Upper lobe of left lung (tissue), 6 donors: ENCODE data around the gene BABAM2. TPM values are rescaled to one million over a fixed set of nuclear protein-coding genes. Genes with fewer than 3 reads are reported as not detected.

Experiments
- ATAC-seq, 2 donors: fragments of 200-7000 bp; cut with Tn5 transposase; one replicate each; pipeline ENCODE4 v1.9.1; 2022; ENCODE audit warnings: mild to moderate bottlenecking in 2 of 2, moderate library complexity in 2 of 2; ENCODE audit not compliant: low FRiP score in 2 of 2
- DNase-seq, 2 donors: peaks; one replicate each; pipeline ENCODE4 v3.0.0-alpha.2; 2019 to 2020
- H3K27ac ChIP-seq, 4 donors: fragments of 200-600 bp; sonication (generic); one replicate each; pipeline ENCODE4 v1.5.1; 2016 to 2019
- H3K27me3 ChIP-seq, 4 donors: fragments of 200-600 bp; sonication (generic); one replicate each; pipeline ENCODE4 v1.5.1; 2017 to 2019
- H3K36me3 ChIP-seq, 4 donors: fragments of 200-600 bp; sonication (generic); one replicate each; pipeline ENCODE4 v1.5.1; 2016 to 2019
- H3K4me1 ChIP-seq, 4 donors: fragments of 200-600 bp; sonication (generic); one replicate each; pipeline ENCODE4 v1.5.1; 2018 to 2019
- H3K4me3 ChIP-seq, 4 donors: fragments of 200-600 bp; sonication (generic); one replicate each; pipeline ENCODE4 v1.5.1; 2017 to 2019; ENCODE audit warnings: mild to moderate bottlenecking in 2 of 4, moderate library complexity in 1 of 4
- H3K9me3 ChIP-seq, 4 donors: fragments of 200-600 bp; sonication (generic); one replicate each; pipeline ENCODE4 v1.5.1; 2018 to 2019
- EP300 ChIP-seq, 4 donors: sonication (generic); formaldehyde crosslinking; IDR thresholded peaks; one replicate each; pipeline ENCODE4 v1.5.1; 2017; ENCODE audit warnings: antibody characterized with exemption in 4 of 4, control low read depth in 2 of 4
- POLR2A ChIP-seq, 4 donors: fragments of 450-650 bp; IDR thresholded peaks; one replicate each; pipeline ENCODE4 v1.5.1; 2016 to 2017; ENCODE audit warnings: antibody characterized with exemption in 4 of 4, mild to moderate bottlenecking in 2 of 4
- POLR2AphosphoS5 ChIP-seq, 2 donors: sonication (generic); formaldehyde crosslinking; IDR thresholded peaks; one replicate each; pipeline ENCODE4 v1.5.1; 2017; ENCODE audit warnings: antibody characterized with exemption in 2 of 2
- WGBS, 2 donors: methylation state at CpG; one replicate each; pipeline ENCODE4 v1.1.5; 2017 to 2018; 5-methylcytosine and 5-hydroxymethylcytosine counted together
- total RNA-seq, 6 donors: library from RNA; depleted of rRNA in 4 of 6; stranded (reverse); fragments of >200 nt in 4 of 6; gene quantifications; one replicate each; pipeline versions ENCODE4 v1.1.0 to v1.2.1, GENCODE V29; 2016 to 2021
- TF ChIP-seq, protein P1 (sequence below), 6 experiments: fragments of 450-650 bp in 4 of 6; fragments of 200-600 bp in 2 of 6; sonication (generic) in 2 of 6; IDR thresholded peaks; one replicate each; pipeline ENCODE4 v1.5.1; 2016 to 2019; ENCODE audit warnings: antibody characterized with exemption in 6 of 6
- donor health status: DM: no; HTN: no; CAD: no; lungs with moderate emphysema.
- donor health status: DM: no; HTN: yes; CAD: no; lungs with severe emphysema.

BABAM2 gene
- total RNA-seq, 6 donors from 2014 or later, result 23.0 to 44.0 (median 38.2) TPM

DNA sequence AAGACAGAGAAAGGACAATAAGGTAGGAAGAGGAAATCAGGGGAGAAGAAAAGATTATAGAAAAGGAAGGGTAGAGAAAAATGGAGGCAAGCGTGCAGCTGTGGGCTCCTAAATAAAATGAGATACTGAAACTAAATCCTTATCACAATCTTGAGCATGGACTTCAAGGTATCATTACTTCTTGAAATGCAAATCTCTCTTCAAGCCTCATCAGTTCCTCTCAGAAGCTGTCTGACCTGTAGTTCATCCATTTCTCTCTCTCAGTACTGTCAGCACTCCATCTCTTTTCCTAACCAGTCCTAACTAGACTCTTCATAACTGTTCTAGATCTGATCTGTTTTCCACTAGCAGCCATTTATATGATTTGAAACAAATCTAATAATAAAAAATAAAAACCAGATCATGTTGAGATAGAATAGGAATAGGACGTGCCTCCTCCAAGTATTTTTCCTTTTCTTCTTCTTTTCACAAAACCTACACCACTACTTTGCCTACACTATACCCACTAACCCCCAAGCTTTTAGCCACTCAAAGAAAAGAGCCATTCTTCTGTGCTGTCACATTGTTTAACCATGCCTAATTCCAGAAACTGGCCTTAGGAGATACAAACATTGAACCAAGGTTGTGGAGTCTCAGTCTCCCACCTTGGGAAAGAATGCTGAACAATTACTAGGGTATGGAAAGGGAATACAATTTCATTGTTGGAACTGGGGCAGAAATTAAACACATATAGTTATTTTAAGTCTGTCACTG is 21.1 kb downstream of the BABAM2 start:
- Histone ChIP-seq H3K9me3 (no peaks in the 10 kb centered on the region), H3K4me1 (peaks cover 13 to 23% (median 17%) of the 10 kb centered on the region in 4 donors), H3K36me3 (no peaks in the 10 kb centered on the region), H3K27me3 (no peaks in the 10 kb centered on the region), H3K27ac (no peak overlapping the region), H3K4me3 (no peak overlapping the region)
- TF ChIP-seq, protein P1, sequence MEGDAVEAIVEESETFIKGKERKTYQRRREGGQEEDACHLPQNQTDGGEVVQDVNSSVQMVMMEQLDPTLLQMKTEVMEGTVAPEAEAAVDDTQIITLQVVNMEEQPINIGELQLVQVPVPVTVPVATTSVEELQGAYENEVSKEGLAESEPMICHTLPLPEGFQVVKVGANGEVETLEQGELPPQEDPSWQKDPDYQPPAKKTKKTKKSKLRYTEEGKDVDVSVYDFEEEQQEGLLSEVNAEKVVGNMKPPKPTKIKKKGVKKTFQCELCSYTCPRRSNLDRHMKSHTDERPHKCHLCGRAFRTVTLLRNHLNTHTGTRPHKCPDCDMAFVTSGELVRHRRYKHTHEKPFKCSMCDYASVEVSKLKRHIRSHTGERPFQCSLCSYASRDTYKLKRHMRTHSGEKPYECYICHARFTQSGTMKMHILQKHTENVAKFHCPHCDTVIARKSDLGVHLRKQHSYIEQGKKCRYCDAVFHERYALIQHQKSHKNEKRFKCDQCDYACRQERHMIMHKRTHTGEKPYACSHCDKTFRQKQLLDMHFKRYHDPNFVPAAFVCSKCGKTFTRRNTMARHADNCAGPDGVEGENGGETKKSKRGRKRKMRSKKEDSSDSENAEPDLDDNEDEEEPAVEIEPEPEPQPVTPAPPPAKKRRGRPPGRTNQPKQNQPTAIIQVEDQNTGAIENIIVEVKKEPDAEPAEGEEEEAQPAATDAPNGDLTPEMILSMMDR (IDR thresholded peaks at IDR 0.05), result no peak
- TF ChIP-seq POLR2AphosphoS5 (IDR thresholded peaks at IDR 0.05) (no peak), POLR2A (IDR thresholded peaks at IDR 0.05) (no peak), EP300 (IDR thresholded peaks at IDR 0.05) (no peak)
- 95% methylated on average over 2 of the region's 2 CpGs for WGBS, 2 donors
- DNase-seq (no peak), ATAC-seq (no peak)

DNA sequence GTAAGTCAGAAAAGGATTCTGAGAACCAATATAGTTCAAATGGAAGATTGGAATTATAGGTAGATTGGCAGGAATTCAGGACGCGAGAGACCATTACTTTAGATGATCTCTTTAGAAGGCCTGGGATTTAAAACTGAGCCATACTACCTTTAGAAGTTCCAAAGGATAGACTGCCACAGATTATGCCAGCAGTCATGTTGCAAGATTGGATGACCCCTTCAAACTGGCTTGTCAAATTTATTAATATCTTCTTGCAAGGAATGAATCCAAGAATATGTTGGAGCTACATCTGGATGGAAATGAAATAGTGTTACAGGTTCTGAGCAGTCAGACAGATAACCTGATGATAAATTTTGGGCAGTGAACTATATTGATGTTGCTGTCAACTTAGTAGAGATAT is 22.0 kb downstream of the BABAM2 start:
- Histone ChIP-seq H3K36me3 (no peaks in the 10 kb centered on the region), H3K9me3 (no peaks in the 10 kb centered on the region), H3K27me3 (no peaks in the 10 kb centered on the region), H3K4me3 (no peak overlapping the region), H3K4me1 (peaks cover 13 to 24% (median 17%) of the 10 kb centered on the region in 4 donors), H3K27ac (no peak overlapping the region)
- TF ChIP-seq, protein P1 (IDR thresholded peaks at IDR 0.05), result no peak
- no peak for TF ChIP-seq POLR2A (IDR thresholded peaks at IDR 0.05)
- TF ChIP-seq EP300 (IDR thresholded peaks at IDR 0.05), result no peak
- no peak for TF ChIP-seq POLR2AphosphoS5 (IDR thresholded peaks at IDR 0.05)
- DNase-seq (no peak), ATAC-seq (no peak)
- 97 to 99% methylated on average over 2 of the region's 2 CpGs for WGBS, 2 donors

DNA sequence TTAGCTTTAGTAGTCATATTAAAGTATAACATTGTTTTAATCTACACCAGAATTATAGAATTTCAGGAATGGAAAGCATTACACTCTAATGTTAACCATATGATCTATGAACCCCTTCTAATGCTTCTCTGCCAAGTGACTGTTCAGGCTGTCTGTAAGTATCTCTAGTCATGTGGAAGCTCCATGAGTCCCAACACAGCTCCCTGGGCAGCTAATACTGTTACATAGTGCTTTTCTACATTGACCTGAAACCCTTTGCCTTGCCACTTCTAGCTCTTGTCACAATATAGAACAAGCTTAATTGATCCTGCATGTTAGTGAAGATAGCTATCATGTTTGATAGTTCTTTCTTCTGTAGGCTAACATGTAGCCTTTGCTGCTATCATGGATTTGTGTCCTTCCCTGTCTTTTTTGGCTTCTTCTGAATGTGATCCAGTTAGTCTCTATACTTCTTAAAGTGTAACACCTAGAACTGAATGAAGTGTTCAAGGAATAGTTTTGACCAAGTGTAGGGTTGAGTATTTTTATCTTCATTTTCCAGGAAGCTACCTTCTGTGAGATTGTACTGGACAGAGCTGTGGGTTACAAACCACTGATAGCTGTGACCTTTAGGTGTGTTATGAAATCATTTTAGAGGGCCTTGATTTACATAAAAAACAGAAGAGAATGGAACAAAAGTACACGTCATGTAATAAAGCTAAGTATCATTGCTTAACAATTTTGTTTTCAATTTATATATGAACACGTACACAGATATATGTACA is 23.7 kb downstream of the BABAM2 start:
- TF ChIP-seq POLR2A (IDR thresholded peaks at IDR 0.05) (no peak), POLR2AphosphoS5 (IDR thresholded peaks at IDR 0.05) (no peak), EP300 (IDR thresholded peaks at IDR 0.05) (no peak)
- TF ChIP-seq, protein P1 (IDR thresholded peaks at IDR 0.05), result no peak
- no peaks in the 10 kb centered on the region for H3K36me3 ChIP-seq
- no peak for DNase-seq
- 65 to 80% methylated on average over 2 of the region's 2 CpGs for WGBS, 2 donors
- no peaks in the 10 kb centered on the region for H3K27me3 ChIP-seq
- H3K9me3 ChIP-seq, result no peaks in the 10 kb centered on the region
- peak overlapping the region in 2 of 4 donors; percentile 7 to 66 for H3K27ac ChIP-seq
- no peak for ATAC-seq
- no peak overlapping the region for H3K4me3 ChIP-seq
- peaks cover 13 to 24% (median 17%) of the 10 kb centered on the region in 4 donors for H3K4me1 ChIP-seq

DNA sequence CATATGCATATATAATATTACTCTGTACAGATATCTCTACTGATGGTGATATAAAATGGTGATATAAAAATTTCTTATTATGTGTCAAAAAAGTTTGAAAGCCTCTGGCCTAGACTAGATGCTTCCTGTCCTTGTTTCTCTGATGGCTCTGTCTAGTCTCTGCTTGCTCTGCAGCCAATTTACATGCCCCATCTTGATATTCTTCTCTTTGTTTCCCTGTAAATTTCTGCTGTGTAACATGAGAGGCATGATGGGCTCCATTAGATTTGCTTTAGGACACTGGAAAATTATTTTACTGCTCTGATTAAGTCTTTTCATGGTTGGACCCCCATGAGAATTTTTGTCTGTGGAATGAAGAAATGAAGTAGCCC is 24.3 kb downstream of the BABAM2 start:
- no peak for ATAC-seq
- DNase-seq, result no peak
- H3K4me1 ChIP-seq, result peaks cover 16 to 24% (median 18%) of the 10 kb centered on the region in 4 donors
- TF ChIP-seq EP300 (IDR thresholded peaks at IDR 0.05), result no peak
- no peak for TF ChIP-seq POLR2A (IDR thresholded peaks at IDR 0.05)
- TF ChIP-seq, protein P1 (IDR thresholded peaks at IDR 0.05), result no peak
- TF ChIP-seq POLR2AphosphoS5 (IDR thresholded peaks at IDR 0.05), result no peak
- H3K27me3 ChIP-seq, result no peaks in the 10 kb centered on the region
- H3K36me3 ChIP-seq, result no peaks in the 10 kb centered on the region
- H3K9me3 ChIP-seq, result no peaks in the 10 kb centered on the region
- peak overlapping the region in 2 of 4 donors; percentile 47 to 66 for H3K27ac ChIP-seq
- H3K4me3 ChIP-seq, result no peak overlapping the region
